HG02571 (cell line): Measurements from ENCODE around the gene BICD2.

Experiments used
- ATAC-seq: cut with Tn5 transposase; IDR thresholded peaks from one replicate; pipeline ENCODE4 v1.9.1; 2021; ENCODE audit warnings: mild to moderate bottlenecking, moderate library complexity; ENCODE audit not compliant: unreplicated experiment

Gene BICD2

DNA sequence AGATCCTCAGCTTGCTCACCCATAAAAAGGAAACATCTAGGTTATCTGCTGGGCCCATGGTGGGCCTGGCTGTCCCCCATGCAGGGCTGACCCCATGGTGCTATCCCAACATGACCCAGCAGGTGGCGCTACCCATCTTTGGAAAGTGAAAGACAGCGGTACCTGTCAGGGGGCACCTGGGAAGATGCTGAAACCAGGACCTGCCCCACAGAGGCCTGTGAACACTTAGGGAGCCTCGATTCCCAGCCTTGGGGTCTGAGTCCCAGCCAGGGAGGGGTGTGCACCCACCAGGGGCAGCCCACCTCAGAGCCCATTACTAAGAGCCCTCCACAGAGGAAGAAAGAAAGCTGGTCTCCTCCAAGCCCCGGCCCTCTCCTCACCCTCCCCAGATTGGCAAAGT lies 48.1 kb downstream of the BICD2 start:
- peak; percentile 43 for ATAC-seq

DNA sequence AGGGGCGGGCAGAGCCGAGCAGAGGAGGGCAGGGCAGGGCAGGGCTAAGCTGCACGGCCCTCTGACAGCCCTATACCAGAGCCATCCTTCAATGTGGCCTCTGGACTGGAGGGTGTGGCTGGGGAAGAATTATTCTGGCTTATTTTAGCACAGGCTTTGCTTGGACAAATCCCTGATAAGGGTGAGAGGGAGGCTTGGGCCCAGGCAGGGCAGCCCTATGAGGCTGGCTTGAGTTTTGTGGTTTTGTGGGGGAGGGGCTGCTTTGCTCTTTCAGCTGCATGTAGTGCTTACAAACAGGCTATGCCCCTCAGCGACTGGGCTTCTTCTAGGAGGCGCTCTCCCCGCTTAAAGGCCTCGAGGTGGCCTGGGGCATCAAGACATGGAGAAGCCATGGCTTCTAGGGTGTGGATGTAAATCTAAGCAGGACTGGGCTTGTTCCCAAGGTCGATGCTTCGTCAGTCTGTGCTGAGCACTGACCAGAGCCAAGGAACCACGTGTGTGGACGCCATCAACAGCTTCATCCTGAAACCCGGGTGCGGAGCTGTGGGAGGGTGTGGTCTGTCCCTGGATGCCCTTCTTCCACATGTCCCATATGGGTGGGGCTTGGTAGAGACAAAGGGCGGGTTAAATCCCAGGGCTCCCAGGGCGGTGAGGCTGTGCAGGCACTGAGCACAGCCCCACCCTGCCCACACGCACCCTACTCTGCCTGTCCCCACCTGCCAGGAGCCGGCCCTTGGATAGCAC lies 49.0 kb downstream of the BICD2 start:
- no peak for ATAC-seq

DNA sequence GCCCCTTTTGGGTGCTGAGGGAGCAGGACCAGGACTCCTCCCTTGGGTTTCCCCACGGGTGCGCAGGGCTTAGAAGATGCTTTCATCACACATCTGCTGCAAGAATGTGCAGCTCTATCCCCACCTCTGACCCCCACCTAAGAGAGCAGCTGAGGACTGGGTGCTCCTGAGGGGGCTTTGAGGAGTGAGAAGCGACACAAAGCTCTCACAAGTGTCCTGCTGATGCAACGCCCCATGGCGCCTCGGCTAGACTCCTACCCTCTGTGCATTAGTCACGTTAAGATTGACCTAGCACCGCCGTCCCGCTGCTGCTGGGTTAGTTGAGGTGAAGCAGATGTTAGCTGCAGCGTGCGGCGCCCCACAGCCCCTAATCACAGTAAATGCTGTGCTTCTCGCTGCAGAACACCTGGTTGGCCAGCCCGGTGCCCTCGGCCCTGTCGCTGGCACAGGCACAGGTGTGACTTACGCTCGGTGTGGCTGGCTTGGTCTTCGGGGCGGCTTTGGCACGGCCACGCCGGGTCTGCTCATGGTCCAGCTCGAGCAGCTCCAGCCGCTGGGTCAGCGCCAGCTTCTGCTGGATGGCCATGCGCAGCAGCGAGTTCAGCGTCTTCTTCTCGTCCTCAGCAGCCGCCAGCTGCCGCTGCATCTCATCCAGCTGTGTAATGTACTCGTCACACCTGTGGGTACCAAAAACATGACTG lies 49.7 kb downstream of the BICD2 start:
- ATAC-seq = no peak

DNA sequence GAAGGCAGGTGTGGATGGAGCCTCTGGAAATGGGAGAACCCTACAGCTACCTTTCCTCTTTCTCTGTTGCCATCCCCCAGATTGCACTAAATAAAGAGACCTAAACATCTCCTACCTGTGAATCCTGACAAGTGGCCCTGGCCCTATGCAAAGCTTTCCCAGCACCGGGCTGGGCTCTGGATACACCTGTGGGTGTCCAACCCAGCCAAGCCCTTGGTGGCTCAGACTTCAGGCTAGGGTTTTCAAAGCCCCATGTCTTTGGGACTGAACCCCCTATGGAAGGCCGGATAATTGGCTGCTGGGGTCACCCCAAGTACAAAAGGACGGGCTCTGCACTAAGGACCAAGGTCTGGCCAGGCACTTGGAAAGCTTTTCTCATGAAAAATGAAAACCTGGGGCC lies 50.6 kb downstream of the BICD2 start:
- no peak for ATAC-seq

DNA sequence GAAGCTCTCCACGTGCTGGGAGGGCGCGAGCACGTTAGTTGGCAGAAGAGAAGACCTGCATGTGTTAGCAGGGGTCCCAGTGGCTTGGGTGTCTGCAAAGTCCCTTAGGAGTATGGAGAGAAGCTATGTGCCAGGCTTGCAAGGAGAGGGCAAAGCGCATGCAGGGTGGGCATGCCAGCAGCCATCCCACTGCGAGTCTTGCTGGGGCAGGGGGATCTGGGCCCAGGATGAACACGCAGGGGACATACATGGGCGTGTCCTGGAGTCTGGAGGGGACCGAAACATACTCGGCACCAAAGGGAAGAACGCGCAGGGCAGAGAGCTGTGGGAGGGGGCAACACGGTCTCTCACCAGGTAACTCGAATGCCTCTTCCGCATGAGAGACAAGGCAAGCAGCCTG lies 51.1 kb downstream of the BICD2 start:
- no peak for ATAC-seq

DNA sequence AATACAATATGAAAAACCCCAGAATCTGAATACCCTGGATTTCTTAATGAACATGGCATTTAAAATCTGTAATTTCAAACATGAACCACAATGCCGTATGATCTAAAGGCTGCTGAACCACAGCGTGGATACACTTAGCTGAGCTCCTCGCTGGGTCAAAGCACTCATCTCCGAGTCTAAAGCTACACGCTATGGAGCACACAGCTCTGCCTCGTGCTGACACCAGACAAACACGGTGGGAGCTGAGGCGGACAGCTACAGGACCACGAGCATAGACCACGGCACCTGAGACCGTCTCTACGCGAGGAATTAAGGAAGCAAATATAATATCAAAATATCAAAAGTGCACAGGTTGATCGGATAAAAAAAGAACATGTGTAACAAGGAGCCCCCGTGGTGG lies 51.9 kb downstream of the BICD2 start:
- no peak for ATAC-seq

DNA sequence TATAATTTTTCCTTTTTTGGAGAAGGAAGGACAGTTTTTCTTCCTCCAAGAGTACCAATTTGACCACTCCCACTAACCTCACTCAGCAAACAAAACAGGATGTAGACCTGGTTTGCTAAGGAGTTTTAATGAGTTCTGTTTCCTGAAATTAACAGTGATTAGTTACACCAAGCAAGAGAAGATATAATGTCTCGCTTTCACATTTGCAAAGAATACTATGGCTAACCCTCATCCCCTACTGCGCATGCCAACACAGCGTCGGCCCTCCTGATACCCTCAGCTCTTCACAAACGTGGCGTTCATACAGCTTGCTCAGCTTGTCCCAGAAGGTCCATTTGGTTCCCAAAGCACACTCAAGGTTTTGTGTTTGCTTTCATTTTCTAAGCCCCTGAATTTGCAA lies 52.8 kb downstream of the BICD2 start:
- no peak for ATAC-seq

DNA sequence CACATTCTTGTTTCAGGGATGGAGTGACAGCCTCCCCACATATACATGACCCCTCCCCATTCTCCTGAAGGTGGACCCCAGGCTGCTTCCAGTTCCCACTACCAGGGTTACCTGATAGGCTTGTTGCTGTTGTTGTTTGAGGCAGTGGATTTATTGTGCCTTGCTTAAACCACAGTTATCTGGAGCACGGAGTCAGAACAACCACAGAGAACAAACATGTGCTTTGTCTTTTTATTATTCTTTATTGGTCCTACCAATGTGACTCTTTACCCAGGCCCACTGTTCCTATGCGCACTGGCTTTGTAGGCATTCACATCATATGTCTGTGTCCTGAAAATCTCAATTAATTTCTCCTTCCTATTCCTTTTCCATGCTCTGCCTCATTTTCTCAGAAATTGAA lies 53.5 kb downstream of the BICD2 start:
- ATAC-seq = no peak

DNA sequence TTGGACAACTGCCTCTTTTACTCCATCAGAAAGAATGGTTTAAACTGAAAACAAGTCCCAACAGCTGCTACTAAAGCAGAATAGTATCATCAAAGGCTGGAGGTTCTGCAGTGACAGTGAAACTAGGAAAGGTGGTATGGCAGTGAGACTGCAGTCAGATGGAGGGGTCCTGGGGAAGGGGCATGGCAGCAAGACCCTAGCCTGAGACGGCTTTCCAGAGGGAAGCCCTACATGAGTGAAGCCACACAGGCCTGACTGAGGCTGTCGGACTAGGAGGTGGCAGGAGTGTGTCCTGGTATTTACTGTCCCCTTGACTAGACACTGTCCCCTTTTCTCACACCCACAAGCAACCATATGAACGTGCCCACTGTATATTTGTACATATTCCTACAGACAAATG lies 54.3 kb downstream of the BICD2 start:
- no peak for ATAC-seq

DNA sequence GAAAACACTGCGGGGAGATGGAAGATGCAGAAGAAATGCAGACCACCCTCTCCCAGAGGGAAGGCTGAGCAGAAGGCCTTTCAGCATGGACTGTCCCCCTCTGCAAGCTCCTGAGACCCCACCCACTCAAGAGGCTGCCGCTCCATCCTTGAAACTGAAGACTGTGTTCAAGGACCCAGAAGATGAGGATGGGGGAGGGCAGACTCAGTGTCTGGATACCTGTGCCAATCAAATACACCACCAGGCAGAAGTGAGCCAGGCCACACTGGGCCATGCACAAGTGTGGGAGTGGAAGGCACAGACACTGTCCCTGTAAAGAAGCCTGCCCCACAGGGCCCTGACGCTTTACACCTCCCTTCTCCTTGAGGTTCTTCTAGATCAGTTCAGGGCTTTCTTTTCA lies 54.7 kb downstream of the BICD2 start:
- ATAC-seq = no peak

DNA sequence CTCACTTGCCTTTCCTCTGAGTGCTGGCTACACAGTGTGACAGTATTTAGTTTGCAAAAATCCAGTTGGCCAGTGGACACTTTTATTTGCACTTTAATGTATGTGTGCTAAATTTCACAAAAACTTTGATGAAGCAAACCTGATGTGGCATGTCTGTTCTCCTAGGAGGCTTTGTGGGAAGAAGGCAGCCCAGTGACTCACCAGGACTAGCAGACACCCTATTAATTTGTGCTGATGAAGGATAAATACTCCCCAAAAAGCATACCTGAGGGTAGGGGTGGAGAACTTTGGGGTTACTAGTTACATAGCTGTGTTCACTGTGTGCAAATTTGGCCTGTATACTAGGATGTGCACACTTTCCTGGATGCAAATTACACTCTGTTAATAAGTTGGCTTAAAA lies 55.4 kb downstream of the BICD2 start:
- ATAC-seq = no peak

DNA sequence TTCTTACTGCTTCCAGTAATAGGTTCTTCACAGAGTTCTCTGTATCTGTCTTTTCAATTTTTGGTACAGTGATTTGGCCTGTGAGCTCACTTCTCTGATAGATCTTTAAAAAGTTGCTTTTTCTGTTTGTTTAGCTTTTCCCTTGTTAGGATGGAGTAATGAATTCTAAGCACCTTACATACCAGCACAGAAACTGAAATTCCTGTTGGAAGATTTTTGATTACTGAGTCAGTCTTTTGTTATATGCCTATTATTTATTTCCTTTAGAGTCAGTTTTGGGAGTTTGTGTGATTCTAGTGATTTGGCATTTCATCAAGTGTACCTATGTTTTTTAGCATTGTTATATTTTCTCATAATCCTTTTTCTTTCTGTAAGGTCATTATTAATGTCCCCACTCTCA lies 57.1 kb downstream of the BICD2 start:
- no peak for ATAC-seq

DNA sequence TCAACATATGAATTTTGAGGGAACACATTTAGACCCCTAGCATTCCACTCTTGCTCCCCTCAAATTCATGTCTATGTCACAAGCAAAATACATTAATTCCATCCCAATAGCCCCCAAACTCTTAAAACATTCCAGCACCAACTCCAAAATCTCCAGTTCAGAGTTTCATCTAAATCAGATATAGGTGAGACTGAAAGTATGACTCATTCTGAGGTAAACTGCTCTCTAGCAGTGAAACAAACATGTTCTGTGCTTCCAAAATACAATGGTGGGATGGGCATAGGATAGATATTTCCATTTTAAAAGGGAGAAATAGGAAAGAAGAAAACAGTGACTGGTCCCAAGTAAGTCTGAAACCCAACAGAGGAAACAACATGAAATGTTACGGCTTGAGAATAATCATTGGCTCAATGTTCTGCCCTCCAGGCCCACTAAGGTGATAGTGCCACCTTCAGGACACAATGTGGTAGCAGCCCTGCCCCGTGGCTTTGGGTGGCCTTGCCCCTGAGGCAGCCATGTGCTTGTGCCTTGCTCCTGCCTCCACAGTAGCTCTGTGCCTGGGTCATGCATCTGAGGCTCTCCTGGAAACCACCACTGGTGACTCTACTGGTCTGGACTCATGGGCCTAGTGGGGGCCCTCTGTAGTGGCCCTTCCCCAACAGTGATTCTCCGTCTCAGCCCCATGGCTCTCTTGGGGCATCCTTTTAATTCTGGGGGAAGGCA lies 58.3 kb downstream of the BICD2 start:
- no peak for ATAC-seq

DNA sequence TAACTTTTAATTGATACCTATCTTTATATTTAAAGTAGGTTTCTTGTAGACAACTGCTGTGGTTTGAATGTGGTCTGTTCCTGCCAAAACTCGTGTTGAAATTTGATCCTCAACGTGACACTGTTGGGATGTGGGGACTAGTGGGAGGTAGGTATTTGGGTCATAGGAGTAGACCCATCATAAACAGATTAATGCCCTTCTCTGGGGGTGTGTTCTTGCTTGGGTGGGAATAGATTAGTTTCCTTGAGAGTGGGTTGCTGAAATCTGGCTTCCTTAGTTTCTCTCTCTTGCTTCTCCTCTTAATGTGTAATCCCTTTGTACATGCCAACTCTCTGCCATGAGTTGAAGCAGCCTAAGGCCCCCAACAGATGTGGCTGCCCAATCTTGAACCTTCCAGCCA lies 60.1 kb downstream of the BICD2 start:
- ATAC-seq = no peak

DNA sequence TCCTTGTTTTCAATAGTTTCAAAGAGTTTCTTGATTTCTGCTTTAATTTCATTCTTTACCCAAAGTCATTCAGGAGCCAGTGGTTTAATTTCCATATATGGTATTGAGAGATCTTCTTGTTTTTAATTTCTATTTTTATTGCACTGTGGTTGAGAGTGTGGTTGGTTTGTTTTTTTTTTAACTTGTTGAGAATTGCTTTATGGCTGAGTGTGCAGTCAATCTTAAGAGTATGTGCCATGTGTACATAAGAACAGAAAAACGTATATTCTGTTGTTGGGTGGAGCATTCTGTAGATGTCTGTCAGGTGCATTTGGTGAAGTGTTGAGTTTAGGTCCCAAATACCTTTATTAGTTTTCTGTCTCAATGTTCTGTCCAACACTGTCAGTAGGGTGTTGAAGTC lies 68.0 kb downstream of the BICD2 start:
- no peak for ATAC-seq

DNA sequence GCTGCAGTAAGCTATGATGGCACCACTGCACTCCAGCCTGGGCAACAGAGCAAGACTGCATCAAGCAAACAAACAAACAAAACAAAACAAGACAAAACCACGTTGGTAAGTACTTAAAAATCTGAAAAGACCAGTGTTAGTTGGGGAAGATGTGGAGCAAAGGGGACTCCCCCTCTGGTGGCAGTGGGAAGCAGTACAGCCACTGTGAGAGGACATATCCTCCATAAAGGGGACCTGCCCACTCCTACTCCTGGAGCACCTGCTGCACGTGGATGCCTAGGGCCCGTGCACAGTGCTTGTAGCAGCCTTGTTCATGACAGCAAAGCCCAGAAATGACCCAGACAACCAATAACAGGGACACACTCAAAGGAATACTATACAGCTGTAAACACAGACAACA lies 77.7 kb downstream of the BICD2 start:
- no peak for ATAC-seq

DNA sequence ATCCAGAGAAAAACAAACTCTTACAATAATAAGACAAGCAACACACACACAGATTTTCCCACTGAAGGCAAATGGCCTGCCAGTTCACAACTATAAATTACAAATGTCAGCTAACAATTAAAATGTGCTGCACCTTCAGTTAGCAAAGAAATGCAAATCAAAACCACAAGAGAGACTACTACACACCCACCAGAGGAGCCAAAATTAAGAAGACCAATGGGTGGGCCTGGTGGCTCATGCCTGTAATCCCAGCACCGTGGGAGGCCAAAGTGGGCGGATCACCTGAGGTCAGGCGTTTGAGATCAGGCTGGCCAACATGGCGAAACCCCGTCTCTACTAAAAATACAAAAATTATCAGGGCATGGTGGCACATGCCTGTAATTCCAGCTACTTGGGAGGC lies 79.6 kb downstream of the BICD2 start:
- ATAC-seq = no peak

DNA sequence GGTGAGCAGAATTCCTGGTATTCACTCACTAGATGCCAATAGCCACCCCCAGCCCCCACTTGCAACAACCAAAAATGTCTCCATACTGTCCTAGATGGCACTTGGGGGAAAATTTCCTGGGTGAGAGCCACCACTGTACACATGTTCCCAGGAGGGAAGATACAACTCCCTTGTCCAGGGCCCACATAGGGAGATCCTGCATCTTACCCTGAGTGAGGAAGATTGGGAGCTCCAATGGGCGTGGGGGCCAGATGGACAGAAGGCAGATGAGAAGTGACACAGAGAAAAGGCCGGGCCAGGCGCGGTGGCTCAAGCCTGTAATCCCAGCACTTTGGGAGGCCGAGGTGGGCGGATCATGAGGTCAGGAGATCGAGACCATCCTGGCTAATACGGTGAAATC lies 82.4 kb downstream of the BICD2 start:
- ATAC-seq = no peak

DNA sequence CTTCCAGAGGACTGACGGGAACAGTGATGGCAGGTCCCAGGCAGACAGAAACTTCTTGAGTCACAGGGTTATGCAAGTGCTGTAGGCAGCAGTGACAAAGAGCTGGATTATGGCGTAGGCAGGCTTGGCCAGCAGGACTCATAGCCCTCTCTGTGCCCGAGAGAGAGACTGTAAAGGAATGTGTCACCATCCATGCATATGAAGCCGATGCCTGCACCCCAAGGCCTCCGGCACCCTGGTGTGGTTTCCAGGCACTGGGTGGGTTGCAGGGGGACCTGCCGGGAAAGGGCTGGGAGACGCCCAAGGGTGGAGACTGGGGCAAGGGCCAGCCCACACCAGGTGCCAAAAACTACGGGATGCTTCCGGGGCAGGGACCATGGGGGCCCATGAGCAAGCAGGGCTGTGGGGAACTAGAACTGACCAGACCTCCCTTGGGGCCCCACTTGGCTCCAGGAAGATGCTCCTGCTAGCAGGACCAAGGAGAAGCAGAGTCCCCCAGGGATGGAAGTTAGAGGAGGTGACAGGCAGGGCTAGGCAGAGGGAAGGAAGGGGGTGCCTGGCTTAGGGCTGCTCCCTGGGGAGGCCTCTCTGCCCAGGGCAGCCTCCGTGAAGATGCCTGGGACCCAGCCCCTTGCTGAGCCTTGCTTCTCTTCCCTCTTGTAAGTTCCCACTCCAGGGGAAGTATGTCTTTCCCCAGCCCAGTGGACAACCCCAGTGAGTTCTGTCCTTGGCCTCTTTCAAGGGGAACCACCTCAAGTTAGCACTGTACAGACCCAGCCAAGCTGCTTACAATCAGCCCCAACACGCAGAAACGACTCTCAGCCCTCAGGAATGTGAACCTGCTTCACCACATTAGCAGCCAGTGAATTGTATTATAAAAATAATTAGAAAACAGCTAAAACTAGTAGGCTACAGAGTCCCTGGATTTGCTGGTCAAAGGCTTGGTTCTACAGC lies 84.2 kb downstream of the BICD2 start:
- no peak for ATAC-seq

DNA sequence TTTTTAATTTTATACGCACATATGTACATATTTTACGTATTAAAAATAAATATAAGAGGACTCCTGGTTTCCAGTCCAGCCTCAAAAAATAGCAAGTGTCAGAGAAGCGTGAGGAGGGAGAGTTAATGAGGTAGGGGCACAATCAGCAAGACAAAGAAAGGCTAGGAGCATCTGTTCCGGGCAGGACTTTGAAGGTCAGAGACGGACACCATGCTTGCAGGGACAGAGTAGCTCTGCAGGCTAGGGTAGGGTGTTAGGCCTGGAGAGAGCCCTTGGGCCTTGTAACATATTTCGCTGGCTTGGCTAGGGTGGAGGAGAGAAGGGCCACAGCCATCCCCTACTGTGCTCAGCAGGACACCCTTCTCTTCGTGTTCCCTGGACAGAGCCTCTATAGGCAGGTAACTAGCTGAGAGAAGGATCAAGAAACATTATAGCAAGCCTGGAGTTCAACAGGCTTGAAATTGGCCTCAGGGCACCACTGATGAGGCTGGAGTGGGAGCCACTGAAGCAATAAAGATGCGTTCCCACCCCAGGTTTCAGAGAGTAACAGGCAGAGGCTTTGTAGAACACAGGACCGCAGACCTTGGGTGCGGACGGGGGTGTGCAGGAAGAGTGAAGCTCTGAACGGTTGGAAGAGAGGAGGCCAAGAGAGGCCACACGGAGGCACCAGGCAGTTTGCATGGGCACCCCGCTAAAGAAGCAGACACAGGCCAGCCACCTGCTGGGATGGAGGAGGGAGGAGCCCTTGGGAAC lies 85.0 kb downstream of the BICD2 start:
- no peak for ATAC-seq
